Esophagus squamous epithelium (tissue), 5 donors: ENCODE data around the gene PHF12. TPM values are rescaled to one million over a fixed set of nuclear protein-coding genes. Genes with fewer than 3 reads are reported as not detected.

ENCODE experiments used
- DNase-seq: peaks from one replicate; lab custom pipeline; 2025; lab: John Stamatoyannopoulos, UW
- H3K27ac ChIP-seq, 4 donors: fragments of 200-600 bp; sonication (generic); one replicate each; pipeline ENCODE4 v1.5.1; 2016 to 2019; ENCODE audit warnings: mild to moderate bottlenecking in 1 of 4
- H3K27me3 ChIP-seq, 4 donors: fragments of 200-600 bp; sonication (generic); 1 replicate in 3 of 4; 2 replicates in 1 of 4; pipeline versions ENCODE4 v1.5.1 to v1.6.0; 2017 to 2021; ENCODE audit warnings: antibody characterized with exemption in 1 of 4
- H3K36me3 ChIP-seq, 3 donors: fragments of 200-600 bp; sonication (generic); one replicate each; pipeline ENCODE4 v1.5.1; 2016 to 2019
- H3K4me1 ChIP-seq, 3 donors: fragments of 200-600 bp; sonication (generic); one replicate each; pipeline ENCODE4 v1.5.1; 2017 to 2019
- H3K4me3 ChIP-seq, 4 donors: fragments of 200-600 bp; sonication (generic); 1 replicate in 3 of 4; 2 replicates in 1 of 4; pipeline ENCODE4 v1.5.1; 2016 to 2019; ENCODE audit warnings: mild to moderate bottlenecking in 2 of 4, moderate library complexity in 1 of 4
- H3K9me3 ChIP-seq, 3 donors: fragments of 200-600 bp; sonication (generic); one replicate each; pipeline ENCODE4 v1.5.1; 2016 to 2019
- CTCF ChIP-seq, 6 experiments: fragments of 450-650 bp in 4 of 6; fragments of 200-600 bp in 2 of 6; sonication (generic) in 2 of 6; IDR thresholded peaks; one replicate each; pipeline ENCODE4 v1.5.1; 2016 to 2019; ENCODE audit warnings: antibody characterized with exemption in 6 of 6, mild to moderate bottlenecking in 4 of 6, moderate library complexity in 4 of 6
- POLR2A ChIP-seq, 4 donors: fragments of 450-650 bp; IDR thresholded peaks; one replicate each; pipeline ENCODE4 v1.6.1; 2017; ENCODE audit warnings: antibody characterized with exemption in 4 of 4, mild to moderate bottlenecking in 4 of 4, moderate library complexity in 3 of 4
- WGBS, 2 donors: methylation state at CpG; one replicate each; pipeline ENCODE4 v1.1.5; 2018; 5-methylcytosine and 5-hydroxymethylcytosine counted together
- intact Hi-C: fragments of 100-400 bp; cut with DNase I; formaldehyde crosslinking; loops from one replicate; pipeline ENCODE4 v1.15.0; 2022
- total RNA-seq, 4 donors: library from RNA; depleted of rRNA; stranded (reverse); fragments of >200 nt; gene quantifications; one replicate each; pipeline ENCODE4 v1.1.0, GENCODE V29; 2016
- donor health status: DM: yes; HTN: yes; CAD: no.

Gene PHF12
- total RNA-seq, 4 donors from 2014 or later = 13.0 to 35.6 (median 18.8) TPM

GRCh38 chr17:28955408-28955807, 4.1 kb upstream of the PHF12 start:
- no peaks in the 10 kb centered on the region for H3K9me3 ChIP-seq
- no peaks in the 10 kb centered on the region for H3K27me3 ChIP-seq
- TF ChIP-seq POLR2A (IDR thresholded peaks at IDR 0.05) = no peak
- TF ChIP-seq CTCF (IDR thresholded peaks at IDR 0.05) = no peak
- intact Hi-C loops = no loop called here
- DNase-seq = no peak
- peaks cover 4 to 17% (median 7%) of the 10 kb centered on the region in 3 donors for H3K4me1 ChIP-seq
- no peak overlapping the region for H3K27ac ChIP-seq
- no peak overlapping the region for H3K4me3 ChIP-seq
- H3K36me3 ChIP-seq = no peaks in the 10 kb centered on the region
- WGBS, 2 donors = 88 to 92% methylated on average over 3 to 5 of the region's 5 CpGs

- intact Hi-C loops = no loop called here
- H3K27ac ChIP-seq = no peak overlapping the region
- no peak overlapping the region for H3K4me3 ChIP-seq
- no peaks in the 10 kb centered on the region for H3K36me3 ChIP-seq
- 85 to 92% methylated on average over 2 of the region's 2 CpGs for WGBS, 2 donors
- peaks cover 4 to 22% (median 7%) of the 10 kb centered on the region in 3 donors for H3K4me1 ChIP-seq
- TF ChIP-seq CTCF (IDR thresholded peaks at IDR 0.05) (no peak), POLR2A (IDR thresholded peaks at IDR 0.05) (no peak)
- no peak for DNase-seq
- H3K27me3 ChIP-seq = no peaks in the 10 kb centered on the region
- no peaks in the 10 kb centered on the region for H3K9me3 ChIP-seq
Measured at GRCh38 chr17:28954886-28955285, 3.6 kb upstream of the PHF12 start.

- H3K4me1 ChIP-seq = peaks cover 4 to 27% (median 8%) of the 10 kb centered on the region in 3 donors
- intact Hi-C loops = no loop called here
- WGBS, 2 donors = 10 to 26% methylated on average over 4 to 5 of the region's 5 CpGs
- H3K9me3 ChIP-seq = no peaks in the 10 kb centered on the region
- peak overlapping the region in 1 of 4 donors; percentile 69 for H3K27ac ChIP-seq
- no peaks in the 10 kb centered on the region for H3K27me3 ChIP-seq
- no peak overlapping the region for H3K4me3 ChIP-seq
- no peak for DNase-seq
- TF ChIP-seq CTCF (IDR thresholded peaks at IDR 0.05) = peak; percentile 58 to 90 (median 80)
- no peak for TF ChIP-seq POLR2A (IDR thresholded peaks at IDR 0.05)
- no peaks in the 10 kb centered on the region for H3K36me3 ChIP-seq
Measured at GRCh38 chr17:28953444-28954118, 2.3 kb upstream of the PHF12 start.

GRCh38 chr17:28951991-28952975, 965 bp upstream of the PHF12 start:
- 8 to 9% methylated on average over 21 to 28 of the region's 36 CpGs for WGBS, 2 donors
- H3K9me3 ChIP-seq = no peaks in the 10 kb centered on the region
- peak; percentile 96 for DNase-seq
- H3K36me3 ChIP-seq = no peaks in the 10 kb centered on the region
- intact Hi-C loops = no loop called here
- peaks cover 4 to 40% (median 21%) of the 10 kb centered on the region in 3 donors for H3K4me1 ChIP-seq
- no peaks in the 10 kb centered on the region for H3K27me3 ChIP-seq
- peak in 1 of 6 experiments; percentile 21 for TF ChIP-seq CTCF (IDR thresholded peaks at IDR 0.05)
- peak in 1 of 4 donors; percentile 67 for TF ChIP-seq POLR2A (IDR thresholded peaks at IDR 0.05)
- H3K27ac ChIP-seq = peak overlapping the region; percentile 92 to 100 (median 98)
- peak overlapping the region; percentile 36 to 91 (median 80) for H3K4me3 ChIP-seq
